HEK293T (cell line): ENCODE measurements around the gene AKT2.

Source experiments
- BHLHE40 ChIP-seq: fragments of 450-650 bp; IDR thresholded peaks from 2 replicates; pipeline ENCODE4 v1.6.1; 2016; ENCODE audit warnings: mild to moderate bottlenecking, moderate library complexity, borderline replicate concordance
- ELF4 ChIP-seq: fragments of 450-650 bp; IDR thresholded peaks from 2 replicates; pipeline ENCODE4 v1.6.1; 2017; ENCODE audit warnings: antibody characterized with exemption
- NFRKB ChIP-seq: fragments of 450-650 bp; IDR thresholded peaks from 2 replicates; pipeline ENCODE4 v1.6.1; 2016; ENCODE audit warnings: mild to moderate bottlenecking, moderate library complexity
- SUZ12 ChIP-seq: fragments of 450-650 bp; IDR thresholded peaks from 2 replicates; pipeline ENCODE4 v1.6.1; 2016; ENCODE audit warnings: mild to moderate bottlenecking

- no peak for TF ChIP-seq NFRKB
- TF ChIP-seq SUZ12 = no peak
- TF ChIP-seq BHLHE40 = no peak
- no peak for TF ChIP-seq ELF4
Measured at GRCh38 chr19:40266912-40267600, 18.1 kb downstream of the AKT2 start.
